ENCODE measurements around the gene WWOX. TPM values are rescaled to one million over a fixed set of nuclear protein-coding genes. Genes with fewer than 3 reads are reported as not detected.

The WWOX gene
- polyA plus RNA-seq, 2 of the 4 experiments (the other 2 are of a cell fraction), result 16.0 to 17.2 TPM

DNA sequence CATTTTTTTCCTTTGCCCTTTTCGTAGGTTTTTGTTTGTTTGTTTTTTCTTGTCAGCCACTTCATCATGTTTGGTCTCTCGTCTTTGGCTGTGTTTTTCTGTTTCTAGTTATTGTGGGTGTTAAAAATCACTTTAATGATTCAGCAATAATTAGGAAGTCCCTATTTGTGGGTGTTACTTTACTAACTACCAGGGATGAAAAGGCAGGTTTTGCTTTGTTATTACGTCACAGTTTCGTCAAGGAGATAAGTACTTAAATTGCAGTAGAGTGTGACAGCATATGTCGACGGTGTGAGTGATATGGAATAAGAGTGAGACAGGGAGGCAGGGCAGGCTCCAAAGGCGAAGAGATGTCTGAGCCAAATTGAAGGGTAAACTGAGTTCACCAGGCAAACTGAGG is 479.6 kb downstream of the WWOX start:
- 71% methylated on average over 7 of the region's 7 CpGs for WGBS (ENCODE audit: missing lambda C conversion rate)

GRCh38 chr16:78583441-78583840 is 484.0 kb downstream of the WWOX start:
- Histone ChIP-seq H3K27ac (no peak overlapping the region), H3K4me1 (no peaks in the 10 kb centered on the region), H3K4me3 (no peak overlapping the region), H3K9me3 (no peaks in the 10 kb centered on the region), H3K4me2 (no peak overlapping the region)
- POLR2A ChIA-PET, result no interaction called here
- TF ChIP-seq, protein P1, sequence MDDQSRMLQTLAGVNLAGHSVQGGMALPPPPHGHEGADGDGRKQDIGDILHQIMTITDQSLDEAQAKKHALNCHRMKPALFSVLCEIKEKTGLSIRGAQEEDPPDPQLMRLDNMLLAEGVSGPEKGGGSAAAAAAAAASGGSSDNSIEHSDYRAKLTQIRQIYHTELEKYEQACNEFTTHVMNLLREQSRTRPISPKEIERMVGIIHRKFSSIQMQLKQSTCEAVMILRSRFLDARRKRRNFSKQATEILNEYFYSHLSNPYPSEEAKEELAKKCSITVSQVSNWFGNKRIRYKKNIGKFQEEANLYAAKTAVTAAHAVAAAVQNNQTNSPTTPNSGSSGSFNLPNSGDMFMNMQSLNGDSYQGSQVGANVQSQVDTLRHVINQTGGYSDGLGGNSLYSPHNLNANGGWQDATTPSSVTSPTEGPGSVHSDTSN (IDR thresholded peaks at IDR 0.05), result no peak
- TF ChIP-seq RARB (CRISPR knock-in tag; IDR thresholded peaks at IDR 0.05) (no peak), MAZ (IDR thresholded peaks at IDR 0.05; ENCODE audit: borderline replicate concordance, low read depth, low read length) (no peak), REST (IDR thresholded peaks at IDR 0.05) (no peak), HOXA7 (CRISPR knock-in tag; IDR thresholded peaks at IDR 0.05) (no peak), HOXB5 (CRISPR knock-in tag; IDR thresholded peaks at IDR 0.05) (no peak), FOSB (CRISPR knock-in tag; IDR thresholded peaks at IDR 0.05) (no peak), MYC (IDR thresholded peaks at IDR 0.05; ENCODE audit: borderline replicate concordance, low read length) (no peak), PHF8 (IDR thresholded peaks at IDR 0.05; ENCODE audit: borderline replicate concordance, low read depth) (no peak), EHMT2 (IDR thresholded peaks at IDR 0.05; ENCODE audit: low read depth) (no peak), CEBPB (IDR thresholded peaks at IDR 0.05) (no peak), RAD21 (conservative IDR thresholded peaks at IDR 0.05 in 1 of 2, IDR thresholded peaks at IDR 0.05 in 1 of 2) (no peak), ZC3H11A (IDR thresholded peaks at IDR 0.05) (no peak), TP53 (CRISPR knock-in tag; IDR thresholded peaks at IDR 0.05) (no peak), RFX5 (IDR thresholded peaks at IDR 0.05) (no peak), RCOR1 (IDR thresholded peaks at IDR 0.05; ENCODE audit: low read depth, low read length) (no peak)
- TF ChIP-seq, protein P2, sequence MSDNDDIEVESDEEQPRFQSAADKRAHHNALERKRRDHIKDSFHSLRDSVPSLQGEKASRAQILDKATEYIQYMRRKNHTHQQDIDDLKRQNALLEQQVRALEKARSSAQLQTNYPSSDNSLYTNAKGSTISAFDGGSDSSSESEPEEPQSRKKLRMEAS (IDR thresholded peaks at IDR 0.05), result no peak
- TF ChIP-seq, protein P3, sequence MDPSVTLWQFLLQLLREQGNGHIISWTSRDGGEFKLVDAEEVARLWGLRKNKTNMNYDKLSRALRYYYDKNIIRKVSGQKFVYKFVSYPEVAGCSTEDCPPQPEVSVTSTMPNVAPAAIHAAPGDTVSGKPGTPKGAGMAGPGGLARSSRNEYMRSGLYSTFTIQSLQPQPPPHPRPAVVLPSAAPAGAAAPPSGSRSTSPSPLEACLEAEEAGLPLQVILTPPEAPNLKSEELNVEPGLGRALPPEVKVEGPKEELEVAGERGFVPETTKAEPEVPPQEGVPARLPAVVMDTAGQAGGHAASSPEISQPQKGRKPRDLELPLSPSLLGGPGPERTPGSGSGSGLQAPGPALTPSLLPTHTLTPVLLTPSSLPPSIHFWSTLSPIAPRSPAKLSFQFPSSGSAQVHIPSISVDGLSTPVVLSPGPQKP (IDR thresholded peaks at IDR 0.05; ENCODE audit: low read depth, low read length), result no peak
- FAIRE-seq (no peak), DNase-seq (ENCODE audit: low read depth in 1 of 2, low spot score in 1 of 2) (no peak), ATAC-seq (no peak)
- WGBS (ENCODE audit: missing lambda C conversion rate), result 17% methylated on average over 3 of the region's 3 CpGs
- CTCF ChIA-PET, result no interaction called here

More for the DNA sequence above, 479.6 kb downstream of the WWOX start:
- CTCF ChIA-PET, result no interaction called here
- no peak for DNase-seq (ENCODE audit: low read depth in 1 of 2, low spot score in 1 of 2)
- Histone ChIP-seq H3K4me1 (no peaks in the 10 kb centered on the region), H3K4me3 (no peak overlapping the region), H3K4me2 (no peak overlapping the region), H3K9me3 (no peaks in the 10 kb centered on the region), H3K27ac (no peak overlapping the region)
- POLR2A ChIA-PET, result no interaction called here
- TF ChIP-seq MAFK (IDR thresholded peaks at IDR 0.05; ENCODE audit: partially characterized antibody) (peak; percentile 8), HOXB13 (CRISPR knock-in tag; IDR thresholded peaks at IDR 0.05; ENCODE audit: low read depth) (no peak), CHD2 (IDR thresholded peaks at IDR 0.05; ENCODE audit: low read length, partially characterized antibody) (no peak)
- no peak for FAIRE-seq
- no peak for ATAC-seq
